ENCODE measurements around the gene DRC7. TPM values are rescaled to one million over a fixed set of nuclear protein-coding genes. Genes with fewer than 3 reads are reported as not detected.
A peak's percentile ranks its signal among the peaks of the same experiment; 100 is the strongest.

The DRC7 gene
- total and polyA plus RNA-seq, 8 donors = not detected

DNA sequence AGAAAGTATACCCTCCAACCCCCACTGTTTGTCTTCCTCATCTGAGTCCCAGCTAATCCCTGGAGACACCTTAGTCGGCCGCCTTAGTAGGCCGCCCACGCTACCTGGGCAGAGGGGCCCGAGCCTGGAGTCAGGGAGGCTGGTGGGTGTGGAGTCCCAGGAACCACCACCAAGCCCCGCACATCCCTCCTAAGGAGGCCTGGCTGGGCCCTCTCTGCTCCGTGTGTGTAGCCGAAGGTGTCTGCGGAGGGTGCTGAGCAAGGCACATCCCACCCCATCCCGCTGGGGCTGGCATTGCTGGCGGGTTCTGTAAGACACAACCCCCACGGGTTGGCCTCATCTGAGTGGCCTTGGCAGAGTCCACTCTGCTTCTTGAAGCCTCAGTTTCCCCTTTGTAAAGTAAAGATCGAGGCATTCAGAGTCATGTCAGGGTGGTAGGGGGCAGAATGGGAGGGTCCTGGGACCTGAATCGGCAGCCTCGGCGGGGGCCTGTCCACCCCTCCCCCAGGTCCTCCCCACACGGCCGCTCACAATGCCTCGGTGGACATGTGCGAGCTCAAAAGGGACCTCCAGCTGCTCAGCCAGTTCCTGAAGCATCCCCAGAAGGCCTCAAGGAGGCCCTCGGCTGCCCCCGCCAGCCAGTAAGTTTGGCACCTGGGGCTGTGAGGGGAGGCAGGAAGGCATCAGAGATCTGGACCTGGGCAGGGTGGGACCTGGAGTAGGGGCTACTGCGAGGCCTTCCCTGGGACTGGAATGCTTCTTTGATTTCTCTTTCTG is 41.7 kb upstream of the DRC7 start:
- Histone ChIP-seq H3K36me3 (peaks cover 32 to 76% (median 58%) of the 10 kb centered on the region in 4 donors), H3K4me1 (peaks cover 0 to 16% (median 8%) of the 10 kb centered on the region in 4 donors), H3K9me3 (no peaks in the 10 kb centered on the region), H3K27ac (no peak overlapping the region), H3K4me3 (no peak overlapping the region), H3K27me3 (peaks cover 0 to 16% (median 0%) of the 10 kb centered on the region in 3 donors)
- TF ChIP-seq, protein P1, sequence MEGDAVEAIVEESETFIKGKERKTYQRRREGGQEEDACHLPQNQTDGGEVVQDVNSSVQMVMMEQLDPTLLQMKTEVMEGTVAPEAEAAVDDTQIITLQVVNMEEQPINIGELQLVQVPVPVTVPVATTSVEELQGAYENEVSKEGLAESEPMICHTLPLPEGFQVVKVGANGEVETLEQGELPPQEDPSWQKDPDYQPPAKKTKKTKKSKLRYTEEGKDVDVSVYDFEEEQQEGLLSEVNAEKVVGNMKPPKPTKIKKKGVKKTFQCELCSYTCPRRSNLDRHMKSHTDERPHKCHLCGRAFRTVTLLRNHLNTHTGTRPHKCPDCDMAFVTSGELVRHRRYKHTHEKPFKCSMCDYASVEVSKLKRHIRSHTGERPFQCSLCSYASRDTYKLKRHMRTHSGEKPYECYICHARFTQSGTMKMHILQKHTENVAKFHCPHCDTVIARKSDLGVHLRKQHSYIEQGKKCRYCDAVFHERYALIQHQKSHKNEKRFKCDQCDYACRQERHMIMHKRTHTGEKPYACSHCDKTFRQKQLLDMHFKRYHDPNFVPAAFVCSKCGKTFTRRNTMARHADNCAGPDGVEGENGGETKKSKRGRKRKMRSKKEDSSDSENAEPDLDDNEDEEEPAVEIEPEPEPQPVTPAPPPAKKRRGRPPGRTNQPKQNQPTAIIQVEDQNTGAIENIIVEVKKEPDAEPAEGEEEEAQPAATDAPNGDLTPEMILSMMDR (IDR thresholded peaks at IDR 0.05) = no peak
- no peak for TF ChIP-seq POLR2AphosphoS5 (IDR thresholded peaks at IDR 0.05)
- no peak for TF ChIP-seq POLR2A (IDR thresholded peaks at IDR 0.05)
- 86 to 95% (median 93%) methylated on average over 13 to 23 of the region's 23 CpGs for WGBS, 5 donors
- intact Hi-C loops (cut with DNase I; ENCODE audit: low total_unique reads) = no loop called here
- no peak for DNase-seq

DNA sequence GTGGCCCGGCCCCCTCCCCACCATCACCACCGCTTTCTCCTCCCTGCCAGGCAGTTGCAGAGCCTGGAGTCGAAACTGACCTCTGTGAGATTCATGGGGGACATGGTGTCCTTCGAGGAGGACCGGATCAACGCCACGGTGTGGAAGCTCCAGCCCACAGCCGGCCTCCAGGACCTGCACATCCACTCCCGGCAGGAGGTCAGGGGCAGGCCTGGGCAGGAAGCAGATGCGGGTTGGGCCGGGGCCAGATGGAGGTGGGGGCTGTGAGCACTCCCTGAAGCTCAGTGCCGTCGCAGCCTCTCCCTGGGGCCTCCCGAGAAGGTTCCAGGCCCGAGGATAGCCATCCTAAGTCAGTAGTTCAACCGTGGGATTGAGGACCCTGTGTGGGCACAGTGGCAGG is 40.7 kb upstream of the DRC7 start:
- Histone ChIP-seq H3K27me3 (peaks cover 0 to 12% (median 0%) of the 10 kb centered on the region in 3 donors), H3K27ac (no peak overlapping the region), H3K4me3 (no peak overlapping the region), H3K9me3 (no peaks in the 10 kb centered on the region), H3K4me1 (peaks cover 0 to 5% (median under 1%) of the 10 kb centered on the region in 4 donors), H3K36me3 (peaks cover 36 to 87% (median 69%) of the 10 kb centered on the region in 4 donors)
- intact Hi-C loops (cut with DNase I; ENCODE audit: low total_unique reads) = no loop called here
- TF ChIP-seq, protein P1 (IDR thresholded peaks at IDR 0.05) = no peak
- TF ChIP-seq POLR2AphosphoS5 (IDR thresholded peaks at IDR 0.05) = no peak
- TF ChIP-seq EP300 (IDR thresholded peaks at IDR 0.05) = no peak
- no peak for TF ChIP-seq POLR2A (IDR thresholded peaks at IDR 0.05)
- WGBS, 5 donors = 56 to 66% (median 61%) methylated on average over 11 to 16 of the region's 16 CpGs
- DNase-seq = peak in 1 of 2 donors; percentile 69

DNA sequence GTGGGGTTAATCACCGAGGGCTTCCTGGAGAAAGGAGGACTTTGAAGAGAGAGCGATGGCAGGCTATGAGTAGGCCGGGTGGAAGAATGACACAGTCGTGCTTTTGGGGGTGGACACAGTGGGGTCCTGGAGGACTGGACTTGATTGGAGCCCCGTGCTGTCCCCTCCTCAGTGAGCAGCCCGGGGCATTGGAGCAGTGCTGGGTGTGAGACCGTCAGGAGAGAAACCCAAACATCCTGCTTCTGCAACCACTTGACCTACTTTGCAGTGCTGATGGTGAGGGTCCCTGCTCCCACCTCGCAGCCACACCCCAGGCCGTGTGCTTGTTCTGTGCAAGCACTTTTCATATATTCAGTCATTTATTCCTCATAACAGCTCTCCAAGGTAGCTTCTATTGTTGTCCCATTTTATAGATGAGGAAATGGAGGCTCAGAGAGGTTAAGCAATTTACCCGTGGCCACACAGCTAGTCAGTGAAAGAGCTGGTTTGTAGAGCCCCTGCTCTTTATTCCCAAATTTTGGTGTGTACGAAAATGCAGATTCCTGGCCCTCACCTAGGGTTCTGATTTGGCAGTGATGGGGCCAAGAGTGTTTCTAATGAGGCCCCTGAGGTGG is 38.2 kb upstream of the DRC7 start:
- intact Hi-C loops (cut with DNase I; ENCODE audit: low total_unique reads) = no loop called here
- DNase-seq = no peak
- Histone ChIP-seq H3K27me3 (peaks cover 0 to 7% (median 0%) of the 10 kb centered on the region in 3 donors), H3K27ac (no peak overlapping the region), H3K4me1 (no peaks in the 10 kb centered on the region), H3K4me3 (no peak overlapping the region), H3K9me3 (no peaks in the 10 kb centered on the region), H3K36me3 (peaks cover 35 to 97% (median 82%) of the 10 kb centered on the region in 4 donors)
- 80 to 87% (median 84%) methylated on average over 7 to 11 of the region's 11 CpGs for WGBS, 5 donors
- TF ChIP-seq POLR2AphosphoS5 (IDR thresholded peaks at IDR 0.05) (no peak), POLR2A (IDR thresholded peaks at IDR 0.05) (no peak), EP300 (IDR thresholded peaks at IDR 0.05) (no peak)
- TF ChIP-seq, protein P1 (IDR thresholded peaks at IDR 0.05) = no peak

DNA sequence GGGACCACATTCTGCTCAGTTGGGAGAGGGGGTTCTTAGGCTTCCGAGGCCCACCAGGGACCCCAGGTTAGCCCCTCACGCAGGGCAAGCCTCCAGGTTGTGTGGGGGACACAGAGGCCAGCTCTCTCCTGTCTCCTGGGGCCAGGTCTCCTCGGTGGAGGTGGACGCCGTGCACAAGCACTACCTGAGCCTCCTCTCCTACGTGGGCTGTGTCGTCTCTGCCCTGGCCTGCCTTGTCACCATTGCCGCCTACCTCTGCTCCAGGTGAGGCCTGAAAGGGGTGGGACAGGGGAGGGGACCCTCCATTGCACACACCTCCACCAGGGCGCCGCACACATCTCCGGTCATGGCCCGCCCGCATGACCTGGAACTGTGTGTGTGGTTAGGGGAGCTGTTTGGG is 37.4 kb upstream of the DRC7 start:
- H3K4me1 ChIP-seq = no peaks in the 10 kb centered on the region
- 86 to 95% (median 92%) methylated on average over 5 to 13 of the region's 13 CpGs for WGBS, 5 donors
- no peak overlapping the region for H3K4me3 ChIP-seq
- H3K27me3 ChIP-seq = peaks cover 0 to 7% (median 0%) of the 10 kb centered on the region in 3 donors
- no peak for DNase-seq
- H3K36me3 ChIP-seq = peaks cover 34 to 97% (median 84%) of the 10 kb centered on the region in 4 donors
- H3K27ac ChIP-seq = no peak overlapping the region
- TF ChIP-seq, protein P1 (IDR thresholded peaks at IDR 0.05) = no peak
- TF ChIP-seq POLR2AphosphoS5 (IDR thresholded peaks at IDR 0.05) (no peak), EP300 (IDR thresholded peaks at IDR 0.05) (no peak), POLR2A (IDR thresholded peaks at IDR 0.05) (no peak)
- intact Hi-C loops (cut with DNase I; ENCODE audit: low total_unique reads) = no loop called here
- H3K9me3 ChIP-seq = no peaks in the 10 kb centered on the region
